ENCODE measurements around the gene TOR2A. TPM values are rescaled to one million over a fixed set of nuclear protein-coding genes. Genes with fewer than 3 reads are reported as not detected.

Gene TOR2A
- total RNA-seq, 1 donor from 2014 or later = 2.3 TPM

- TF ChIP-seq CTCF (IDR thresholded peaks at IDR 0.05; ENCODE audit: borderline replicate concordance) = no peak
- DNase-seq = no peak
- H3K27ac ChIP-seq (replicated peaks) = no peak overlapping the region
- no peak overlapping the region for H3K4me3 ChIP-seq
- no peaks in the 10 kb centered on the region for H3K9me3 ChIP-seq (replicated peaks)
- peaks cover 12% of the 10 kb centered on the region for H3K4me1 ChIP-seq
- intact Hi-C loops (cut with micrococcal nuclease) = loop anchor here (5.0 kb wide), 1 partner anchor 137 kb away; no protein-coding TSS in a partner anchor
- H3K36me3 ChIP-seq = peaks cover 22% of the 10 kb centered on the region
- no peaks in the 10 kb centered on the region for H3K27me3 ChIP-seq (ENCODE audit: low read depth)
These were observed 5.4 kb downstream of the TOR2A start for GRCh38 chr9:127729522-127730256.

- Histone ChIP-seq H3K27ac (replicated peaks) (no peak overlapping the region), H3K4me1 (peaks cover 12% of the 10 kb centered on the region), H3K9me3 (replicated peaks) (no peaks in the 10 kb centered on the region), H3K36me3 (peaks cover 22% of the 10 kb centered on the region), H3K4me3 (no peak overlapping the region), H3K27me3 (ENCODE audit: low read depth) (no peaks in the 10 kb centered on the region)
- TF ChIP-seq CTCF (IDR thresholded peaks at IDR 0.05; ENCODE audit: borderline replicate concordance) = no peak
- intact Hi-C loops (cut with micrococcal nuclease) = no loop called here
- no peak for DNase-seq
These were observed 6.3 kb downstream of the TOR2A start for GRCh38 chr9:127728808-127729207.

- Histone ChIP-seq H3K27ac (replicated peaks) (no peak overlapping the region), H3K4me3 (no peak overlapping the region), H3K36me3 (peaks cover 6% of the 10 kb centered on the region), H3K27me3 (ENCODE audit: low read depth) (no peaks in the 10 kb centered on the region), H3K4me1 (peaks cover 12% of the 10 kb centered on the region), H3K9me3 (replicated peaks) (no peaks in the 10 kb centered on the region)
- intact Hi-C loops (cut with micrococcal nuclease) = no loop called here
- DNase-seq = no peak
- no peak for TF ChIP-seq CTCF (IDR thresholded peaks at IDR 0.05; ENCODE audit: borderline replicate concordance)
These were observed 8.2 kb downstream of the TOR2A start for GRCh38 chr9:127726871-127727270.

GRCh38 chr9:127724012-127724411 is 11.1 kb downstream of the TOR2A start:
- Histone ChIP-seq H3K27me3 (ENCODE audit: low read depth) (no peaks in the 10 kb centered on the region), H3K4me3 (peak overlapping the region; percentile 32), H3K36me3 (no peaks in the 10 kb centered on the region), H3K27ac (replicated peaks) (peak overlapping the region; percentile 36), H3K4me1 (peaks cover 12% of the 10 kb centered on the region), H3K9me3 (replicated peaks) (no peaks in the 10 kb centered on the region)
- TF ChIP-seq CTCF (IDR thresholded peaks at IDR 0.05; ENCODE audit: borderline replicate concordance) = no peak
- intact Hi-C loops (cut with micrococcal nuclease) = no loop called here
- DNase-seq = no peak

- TF ChIP-seq CTCF (IDR thresholded peaks at IDR 0.05; ENCODE audit: borderline replicate concordance) = no peak
- no peak for DNase-seq
- H3K9me3 ChIP-seq (replicated peaks) = no peaks in the 10 kb centered on the region
- intact Hi-C loops (cut with micrococcal nuclease) = no loop called here
- H3K4me1 ChIP-seq = peaks cover 12% of the 10 kb centered on the region
- H3K27ac ChIP-seq (replicated peaks) = no peak overlapping the region
- H3K36me3 ChIP-seq = no peaks in the 10 kb centered on the region
- H3K27me3 ChIP-seq (ENCODE audit: low read depth) = no peaks in the 10 kb centered on the region
- H3K4me3 ChIP-seq = no peak overlapping the region
These were observed 11.7 kb downstream of the TOR2A start for GRCh38 chr9:127723444-127723843.

Data from left ventricle myocardium inferior (tissue), 1 donor.